D721Med (cell line): ENCODE data around the gene GRK1.

Source experiments
- DNase-seq: peaks from one replicate; pipeline ENCODE4 v3.0.0; 2011; ENCODE audit warnings: low spot score; ENCODE audit not compliant: insufficient read length
- FAIRE-seq: peaks from 2 replicates; lab custom pipeline; 2011; peaks lifted over from hg19 to GRCh38; lab: Jason Lieb, UNC
- CTCF ChIP-seq: IDR thresholded peaks from 2 replicates; pipeline ENCODE4 v1.5.1; 2012; ENCODE audit warnings: mild to moderate bottlenecking, control low read depth; ENCODE audit not compliant: insufficient read depth; ENCODE audit errors: missing control alignments

Gene GRK1

GRCh38 chr13:113645329-113645728 lies 21.7 kb upstream of the GRK1 start:
- TF ChIP-seq CTCF: no peak
- DNase-seq: no peak
- no peak for FAIRE-seq

DNA sequence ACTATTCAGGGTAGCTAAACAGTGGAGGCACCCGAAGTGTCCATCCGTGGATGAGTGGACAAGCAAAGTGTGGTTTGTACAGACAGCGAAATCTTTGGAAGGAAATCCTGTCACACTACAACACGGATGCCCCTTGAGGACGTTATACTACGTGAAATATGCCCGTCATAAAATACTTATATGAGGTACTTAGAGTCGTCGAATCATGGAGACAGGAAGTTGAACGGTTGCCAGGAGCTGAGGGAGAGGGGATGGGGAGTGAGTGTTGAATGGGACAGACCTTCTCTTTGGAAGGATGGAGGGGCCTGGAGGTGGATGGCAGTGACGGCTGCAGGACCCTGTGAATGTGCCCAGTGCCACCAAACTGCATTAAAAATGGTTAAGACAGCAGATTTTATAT lies 20.6 kb upstream of the GRK1 start:
- FAIRE-seq: no peak
- DNase-seq: no peak
- no peak for TF ChIP-seq CTCF

- no peak for FAIRE-seq
- TF ChIP-seq CTCF: no peak
- DNase-seq: no peak
Measured at GRCh38 chr13:113646921-113647340, 20.1 kb upstream of the GRK1 start.

GRCh38 chr13:113647351-113648215 lies 19.4 kb upstream of the GRK1 start:
- FAIRE-seq: no peak
- no peak for TF ChIP-seq CTCF
- no peak for DNase-seq

- TF ChIP-seq CTCF: no peak
- no peak for FAIRE-seq
- no peak for DNase-seq
Measured at GRCh38 chr13:113648216-113648610, 18.8 kb upstream of the GRK1 start.

DNA sequence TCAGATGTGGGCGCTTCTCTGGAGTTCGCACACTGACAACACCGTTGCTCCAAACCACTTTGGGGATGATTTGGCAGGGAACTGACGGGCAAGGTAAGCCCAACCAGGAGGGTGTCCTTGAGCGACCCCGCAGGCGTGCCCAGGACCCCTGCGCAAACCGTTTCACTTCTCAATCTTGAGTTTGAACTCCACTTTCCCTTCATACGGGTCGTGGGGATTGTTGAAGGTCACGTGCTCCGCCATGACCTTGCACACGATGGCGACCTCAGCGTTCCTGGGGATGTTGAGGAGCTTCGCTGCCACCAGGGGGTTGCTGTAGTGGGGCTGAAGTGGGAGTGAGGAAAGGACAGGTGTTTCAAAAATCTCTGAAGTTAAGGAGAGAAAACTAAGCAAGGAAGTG lies 17.8 kb upstream of the GRK1 start:
- DNase-seq: no peak
- no peak for FAIRE-seq
- no peak for TF ChIP-seq CTCF

GRCh38 chr13:113650275-113650674 lies 16.7 kb upstream of the GRK1 start:
- FAIRE-seq (no peak), DNase-seq (no peak)
- TF ChIP-seq CTCF: no peak
